IMR-90 (cell line): ENCODE results near the gene GCH1. TPM values are rescaled to one million over a fixed set of nuclear protein-coding genes. Genes with fewer than 3 reads are reported as not detected.

Experiments used
- ATAC-seq: fragments of 200-7000 bp; cut with Tn5 transposase; 2 replicates; pipeline ENCODE4 v1.9.1; 2020; ENCODE audit warnings: low read depth, mild to moderate bottlenecking, moderate library complexity
- BruUV-seq: library from RNA; stranded (reverse); fragments of 400-500 nt; replicated peaks from 2 replicates; lab custom pipeline; 2021; lab: Mats Ljungman, UMichigan
- CTCF ChIA-PET: fragments of 300-600 bp; formaldehyde crosslinking; extraction: SDS; loops from one replicate; lab custom pipeline; 2021; ENCODE audit warnings: antibody characterized with exemption; lab: Yijun Ruan, JAX
- POLR2A ChIA-PET: fragments of 300-600 bp; sonication (Branson Sonifier 250); formaldehyde crosslinking; loops from one replicate; lab custom pipeline; 2022; ENCODE audit warnings: antibody characterized with exemption; ENCODE audit not compliant: unreplicated experiment; lab: Charles Lee
- DNase-seq: peaks from one replicate; pipeline ENCODE4 v3.0.0; 2013
- H2AFZ ChIP-seq: replicated peaks from 2 replicates; pipeline ENCODE3; 2013; ENCODE audit warnings: low read length, mild to moderate bottlenecking; ENCODE audit not compliant: poor library complexity
- H2AK5ac ChIP-seq: 2 replicates; pipeline ENCODE4 v1.6.1; 2013; ENCODE audit warnings: low read depth, low read length, inconsistent platforms
- H2AK9ac ChIP-seq: replicated peaks from 2 replicates; pipeline ENCODE3; 2013; ENCODE audit warnings: mild to moderate bottlenecking, low read depth, low read length, moderate library complexity; ENCODE audit not compliant: poor library complexity
- H2BK120ac ChIP-seq: 2 replicates; pipeline ENCODE4 v1.6.1; 2013; ENCODE audit warnings: low read depth, low read length, inconsistent platforms
- H2BK15ac ChIP-seq: 3 replicates; pipeline ENCODE4 v1.6.1; 2013; ENCODE audit warnings: low read depth, low read length, inconsistent platforms
- H2BK20ac ChIP-seq: 2 replicates; pipeline ENCODE4 v1.6.1; 2013; ENCODE audit warnings: low read depth, mild to moderate bottlenecking, inconsistent platforms, low read length, moderate library complexity
- H2BK5ac ChIP-seq: 2 replicates; pipeline ENCODE4 v1.6.1; 2013; ENCODE audit warnings: mild to moderate bottlenecking, low read depth, low read length, inconsistent platforms; ENCODE audit not compliant: poor library complexity, severe bottlenecking
- H3K14ac ChIP-seq: replicated peaks from 2 replicates; pipeline ENCODE4 v1.6.1; 2013; ENCODE audit warnings: low read depth, low read length, inconsistent platforms
- H3K18ac ChIP-seq: 2 replicates; pipeline ENCODE4 v1.6.1; 2013; ENCODE audit warnings: low read depth, low read length, control low read depth
- H3K23ac ChIP-seq: 2 replicates; pipeline ENCODE4 v1.6.1; 2013; ENCODE audit warnings: low read depth, low read length, inconsistent platforms
- H3K27ac ChIP-seq: 2 replicates; pipeline ENCODE4 v1.5.1; 2013; ENCODE audit warnings: mild to moderate bottlenecking, control low read depth, low read length; ENCODE audit not compliant: insufficient read depth
- H3K27me3 ChIP-seq: 2 replicates; pipeline ENCODE4 v1.6.1; 2013; ENCODE audit warnings: low read length; ENCODE audit not compliant: control insufficient read depth, insufficient read depth
- H3K36me3 ChIP-seq: 2 replicates; pipeline ENCODE4 v1.6.1; 2013; ENCODE audit warnings: low read length, mixed read lengths; ENCODE audit not compliant: control insufficient read depth, insufficient read depth
- H3K4ac ChIP-seq: 2 replicates; pipeline ENCODE4 v1.6.1; 2013; ENCODE audit warnings: low read depth, low read length, inconsistent platforms
- H3K4me1 ChIP-seq: 2 replicates; pipeline ENCODE4 v1.6.1; 2013; ENCODE audit warnings: low read length, mixed read lengths; ENCODE audit not compliant: control insufficient read depth, insufficient read depth
- H3K4me2 ChIP-seq: 2 replicates; pipeline ENCODE4 v1.6.1; 2013; ENCODE audit warnings: low read depth, mild to moderate bottlenecking, control low read depth, low read length, moderate library complexity
- H3K4me3 ChIP-seq: 2 replicates; pipeline ENCODE4 v1.5.1; 2013; ENCODE audit warnings: low read depth, mild to moderate bottlenecking, control low read depth, low read length, moderate library complexity; ENCODE audit not compliant: insufficient read depth
- H3K56ac ChIP-seq: 2 replicates; pipeline ENCODE4 v1.6.1; 2013; ENCODE audit warnings: low read length, inconsistent platforms; ENCODE audit not compliant: insufficient read depth; ENCODE audit errors: extremely low read depth
- H3K79me1 ChIP-seq, 2 experiments: 2 replicates each; pipeline ENCODE4 v1.6.1; 2013; ENCODE audit warnings: low read length in 2 of 2, inconsistent platforms in 1 of 2, low read depth in 1 of 2
- H3K9ac ChIP-seq: 2 replicates; pipeline ENCODE4 v1.6.1; 2013; ENCODE audit warnings: low read depth, low read length, control low read depth
- H3K9me1 ChIP-seq: 2 replicates; pipeline ENCODE4 v1.6.1; 2013; ENCODE audit warnings: low read length, inconsistent platforms; ENCODE audit not compliant: insufficient read depth
- H3K9me3 ChIP-seq: 2 replicates; pipeline ENCODE4 v1.6.1; 2013; ENCODE audit warnings: low read length; ENCODE audit not compliant: control insufficient read depth, insufficient read depth
- H4K20me1 ChIP-seq: 2 replicates; pipeline ENCODE4 v1.6.1; 2013; ENCODE audit warnings: low read length, inconsistent platforms; ENCODE audit not compliant: insufficient read depth
- H4K5ac ChIP-seq: 2 replicates; pipeline ENCODE4 v1.6.1; 2013; ENCODE audit warnings: mild to moderate bottlenecking, low read depth, low read length, control low read depth
- H4K8ac ChIP-seq, 2 experiments: 2 replicates each; pipeline ENCODE4 v1.6.1; 2013; ENCODE audit warnings: low read depth in 2 of 2, low read length in 2 of 2, control low read depth in 1 of 2, inconsistent platforms in 1 of 2
- H4K91ac ChIP-seq: 2 replicates; pipeline ENCODE4 v1.6.1; 2013; ENCODE audit warnings: low read depth, low read length, inconsistent platforms; ENCODE audit not compliant: insufficient read depth
- CEBPB ChIP-seq: IDR thresholded peaks from 2 replicates; pipeline ENCODE4 v1.6.1; 2012; ENCODE audit warnings: low read depth, low read length, improper control_type of control experiment
- RCOR1 ChIP-seq: IDR thresholded peaks from 2 replicates; pipeline ENCODE4 v1.6.1; 2012; ENCODE audit warnings: mild to moderate bottlenecking, low read length, improper control_type of control experiment; ENCODE audit not compliant: insufficient replicate concordance
- WGBS, 2 experiments: methylation state at CpG; one replicate each; pipeline versions ENCODE4 v1.1.5 to v1.1.7; 2013; ENCODE audit warnings: missing lambda C conversion rate in 2 of 2; ENCODE audit not compliant: insufficient read length in 1 of 2; ENCODE audit errors: extremely low coverage in 2 of 2; 5-methylcytosine and 5-hydroxymethylcytosine counted together
- dilution Hi-C: fragments of 300-500 bp; cut with HindIII; formaldehyde crosslinking; loops from one replicate; pipeline ENCODE4 v1.14.3; 2018; ENCODE audit warnings: low sequenced_read_pairs; ENCODE audit not compliant: unreplicated experiment
- in situ Hi-C: fragments of 300-500 bp; cut with MboI; formaldehyde crosslinking; loops from 3 replicates; pipeline ENCODE4 v1.14.3; 2019; ENCODE audit warnings: low sequenced_read_pairs, inconsistent platforms, mixed read lengths
- intact Hi-C: fragments of 100-400 bp; cut with micrococcal nuclease; formaldehyde crosslinking; loops from 2 replicates; pipeline ENCODE4 v1.10.0; 2022
- polyA plus RNA-seq, 3 experiments: library from polyadenylated mRNA; depleted of rRNA; stranded (reverse); fragments of >200 nt; gene quantifications; 2 replicates each; pipeline ENCODE4 v1.2.3, GENCODE V29; 2012; ENCODE audit warnings: low replicate concordance in 1 of 3
- total RNA-seq: library from RNA; depleted of rRNA; stranded (reverse); fragments of >200 nt; gene quantifications from 2 replicates; pipeline ENCODE4 v1.2.3, GENCODE V29; 2012

GCH1 gene
- total and polyA plus RNA-seq, 2 of the 4 experiments (the other 2 are of a cell fraction), result 0.54 to 0.74 TPM

GRCh38 chr14:54866588-54866987 is 36.0 kb downstream of the GCH1 start:
- no TSS peak for BruUV-seq
- no CpG with 5 or more reads among the region's 4 CpGs for WGBS, 2 experiments
- H3K4me3 ChIP-seq, result no peak overlapping the region
- H2BK15ac ChIP-seq, result no peak overlapping the region
- in situ Hi-C loops (no loop called here), dilution Hi-C loops (no loop called here), intact Hi-C loops (no loop called here)
- H3K4me2 ChIP-seq, result peak overlapping the region; percentile 54; the same call in 1 of the 2 replicates
- H3K56ac ChIP-seq, result no peak overlapping the region
- peaks cover 2% of the 10 kb centered on the region for H3K27me3 ChIP-seq
- H2BK20ac ChIP-seq, result no peak overlapping the region
- H3K14ac ChIP-seq, result no peak overlapping the region
- no peaks in the 10 kb centered on the region; the same call in 1 of the 2 replicates for H3K9me1 ChIP-seq
- H3K18ac ChIP-seq, result no peak overlapping the region
- H4K20me1 ChIP-seq, result no peaks in the 10 kb centered on the region
- H3K4ac ChIP-seq, result no peak overlapping the region
- no peak overlapping the region for H2AK9ac ChIP-seq
- no peak overlapping the region for H3K9ac ChIP-seq
- H4K91ac ChIP-seq, result no peak overlapping the region
- H2AFZ ChIP-seq, result no peak overlapping the region
- DNase-seq, result peak; percentile 31
- no peaks in the 10 kb centered on the region for H3K36me3 ChIP-seq
- no peak overlapping the region for H2BK5ac ChIP-seq
- H2BK120ac ChIP-seq, result no peak overlapping the region
- H2AK5ac ChIP-seq, result no peak overlapping the region
- ATAC-seq, result peak; percentile 17
- H3K23ac ChIP-seq, result no peak overlapping the region
- no peak overlapping the region; the same call in 1 of the 2 replicates for H4K5ac ChIP-seq
- no peak for TF ChIP-seq CEBPB
- no peak for TF ChIP-seq RCOR1
- H3K4me1 ChIP-seq, result peaks cover 4% of the 10 kb centered on the region
- no peak overlapping the region for H3K27ac ChIP-seq
- H3K9me3 ChIP-seq, result no peaks in the 10 kb centered on the region
- POLR2A ChIA-PET, result no interaction called here
- H4K8ac ChIP-seq, result no peak overlapping the region
- CTCF ChIA-PET, result no interaction called here
- no peaks in the 10 kb centered on the region for H3K79me1 ChIP-seq
